GM12892 (cell line): Measurements from ENCODE around the gene RAB11FIP5.

Experiments used
- POLR2AphosphoS5 ChIP-seq: IDR thresholded peaks from 2 replicates; pipeline ENCODE4 v1.6.1; 2011; ENCODE audit warnings: low read depth, low read length, control low read depth
- TAF1 ChIP-seq: IDR thresholded peaks from 2 replicates; pipeline ENCODE4 v1.6.1; 2011; ENCODE audit warnings: low read depth, mild to moderate bottlenecking, control low read depth, low read length, borderline replicate concordance

DNA sequence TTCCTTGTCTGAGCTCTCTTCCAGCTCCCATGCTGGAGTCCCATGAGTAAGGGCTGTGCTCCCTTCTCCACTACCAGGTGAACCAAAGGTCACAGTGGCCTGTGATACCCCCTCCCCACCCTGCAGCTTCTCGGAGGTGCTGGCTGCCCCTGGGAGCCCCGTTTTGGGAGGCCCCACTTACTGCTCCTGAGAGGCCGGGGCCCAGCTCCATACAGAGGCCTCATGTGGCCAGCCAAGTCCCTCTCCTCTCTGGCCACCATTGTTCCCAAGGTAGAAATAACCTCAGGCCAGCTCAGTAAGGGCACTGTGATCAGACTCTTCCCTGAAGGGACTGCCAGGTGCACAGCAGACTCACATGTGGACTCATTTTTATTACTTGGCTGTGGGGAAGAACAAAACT is 6.0 kb downstream of the RAB11FIP5 start:
- TF ChIP-seq POLR2AphosphoS5 (no peak), TAF1 (no peak)
